ENCODE measurements around the gene DNHD1.

The DNHD1 gene

DNA sequence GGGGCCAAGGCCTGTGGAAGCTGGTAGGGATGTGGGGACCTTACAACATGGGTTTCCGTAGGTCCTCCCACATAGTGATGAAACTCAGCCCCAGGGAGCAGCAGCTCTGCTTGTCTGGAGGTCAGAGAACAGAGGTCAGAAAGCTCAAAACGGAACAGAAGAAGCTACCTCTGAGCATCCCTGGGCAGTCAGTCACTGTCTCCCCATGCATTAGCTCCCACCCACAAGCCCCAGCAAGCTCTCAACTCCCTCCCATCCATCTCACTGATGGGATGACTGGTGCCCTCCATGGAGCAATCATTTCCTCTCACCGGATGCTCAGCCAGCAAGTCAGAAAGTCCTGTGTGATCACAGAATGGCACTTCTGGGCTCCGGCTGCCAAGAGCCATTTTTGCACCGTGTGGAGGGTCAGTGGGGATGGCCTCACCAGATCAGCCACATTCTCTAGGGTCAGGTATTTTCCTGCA is 120.3 kb downstream of the DNHD1 start:
- H2AFZ ChIP-seq (ENCODE audit: low read length), result no peak overlapping the region
- no peaks in the 10 kb centered on the region for H3K9me3 ChIP-seq (replicated peaks; ENCODE audit: insufficient read depth, low read length)
- no peaks in the 10 kb centered on the region for H3K36me3 ChIP-seq (replicated peaks; ENCODE audit: insufficient read depth, low read length)
- peaks cover 8% of the 10 kb centered on the region for H3F3A ChIP-seq (ENCODE audit: insufficient read depth, low read length)
- DNase-seq, result no peak
- H3K4me3 ChIP-seq (ENCODE audit: low read length), result no peak overlapping the region
- H3K79me2 ChIP-seq (ENCODE audit: low read length), result peaks cover 14% of the 10 kb centered on the region
- H3K4me2 ChIP-seq (ENCODE audit: low read depth, low read length), result no peak overlapping the region
- no peak for TF ChIP-seq EZH2phosphoT487 (IDR thresholded peaks at IDR 0.05; ENCODE audit: low read length)
- TF ChIP-seq, protein P1, sequence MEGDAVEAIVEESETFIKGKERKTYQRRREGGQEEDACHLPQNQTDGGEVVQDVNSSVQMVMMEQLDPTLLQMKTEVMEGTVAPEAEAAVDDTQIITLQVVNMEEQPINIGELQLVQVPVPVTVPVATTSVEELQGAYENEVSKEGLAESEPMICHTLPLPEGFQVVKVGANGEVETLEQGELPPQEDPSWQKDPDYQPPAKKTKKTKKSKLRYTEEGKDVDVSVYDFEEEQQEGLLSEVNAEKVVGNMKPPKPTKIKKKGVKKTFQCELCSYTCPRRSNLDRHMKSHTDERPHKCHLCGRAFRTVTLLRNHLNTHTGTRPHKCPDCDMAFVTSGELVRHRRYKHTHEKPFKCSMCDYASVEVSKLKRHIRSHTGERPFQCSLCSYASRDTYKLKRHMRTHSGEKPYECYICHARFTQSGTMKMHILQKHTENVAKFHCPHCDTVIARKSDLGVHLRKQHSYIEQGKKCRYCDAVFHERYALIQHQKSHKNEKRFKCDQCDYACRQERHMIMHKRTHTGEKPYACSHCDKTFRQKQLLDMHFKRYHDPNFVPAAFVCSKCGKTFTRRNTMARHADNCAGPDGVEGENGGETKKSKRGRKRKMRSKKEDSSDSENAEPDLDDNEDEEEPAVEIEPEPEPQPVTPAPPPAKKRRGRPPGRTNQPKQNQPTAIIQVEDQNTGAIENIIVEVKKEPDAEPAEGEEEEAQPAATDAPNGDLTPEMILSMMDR (IDR thresholded peaks at IDR 0.05; ENCODE audit: low read length), result no peak
- TF ChIP-seq EZH2 (optimal IDR thresholded peaks at IDR 0.05; ENCODE audit: low read depth, low read length), result no peak
- no peaks in the 10 kb centered on the region for H3K9me2 ChIP-seq (replicated peaks; ENCODE audit: insufficient read depth, low read length)
- no peak overlapping the region for H3K27ac ChIP-seq (ENCODE audit: low read length)
- H3K4me1 ChIP-seq (ENCODE audit: low read length), result peaks cover 18% of the 10 kb centered on the region; the same call in 1 of the 2 replicates
- H4K20me1 ChIP-seq (ENCODE audit: insufficient read depth, low read length), result no peaks in the 10 kb centered on the region
- no peaks in the 10 kb centered on the region for H3K27me3 ChIP-seq (replicated peaks; ENCODE audit: insufficient read depth, low read length)
- no peak overlapping the region for H3K9ac ChIP-seq (ENCODE audit: low read length)

DNA sequence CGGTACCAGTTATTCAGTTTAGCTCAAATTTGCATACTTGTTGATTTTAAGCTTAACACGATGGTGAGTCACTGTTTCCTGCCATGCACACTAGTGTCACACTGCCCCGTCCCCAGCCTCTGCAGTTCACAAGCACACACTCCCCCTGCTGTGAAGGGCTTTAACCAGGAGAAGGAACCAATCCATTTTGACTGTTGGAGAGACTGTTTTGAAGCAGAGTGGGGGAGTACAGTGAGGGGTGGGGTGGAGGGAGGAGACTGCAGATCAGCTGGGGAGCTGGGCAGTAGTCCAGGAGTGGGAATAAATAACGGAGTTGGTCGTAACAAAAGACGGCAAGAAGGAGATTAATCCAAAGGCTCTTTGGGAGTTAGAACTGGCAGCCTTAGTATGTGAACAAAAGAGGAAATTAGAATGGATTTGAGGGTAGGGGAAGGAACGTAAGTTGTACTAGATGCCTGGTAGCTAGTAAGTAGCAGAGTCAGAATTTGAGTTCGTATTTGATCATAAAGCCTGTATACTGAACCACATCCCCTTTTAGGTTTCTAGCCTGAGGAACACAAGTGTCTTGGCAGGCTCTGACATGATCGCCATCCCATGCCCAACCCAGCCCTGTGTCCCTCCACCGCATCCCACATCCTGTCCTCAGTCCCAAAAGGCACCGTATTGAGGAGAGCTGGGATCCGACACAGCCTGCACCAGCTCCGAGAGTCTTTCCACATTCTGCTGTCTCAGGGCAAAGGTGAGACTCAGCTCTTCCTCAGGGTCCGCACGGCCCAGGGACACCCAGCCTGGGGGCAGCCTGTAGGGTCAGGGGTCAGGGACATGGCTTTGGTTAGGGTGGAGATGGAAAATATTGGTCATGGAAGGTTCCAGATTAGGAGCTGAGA is 121.3 kb downstream of the DNHD1 start:
- no peaks in the 10 kb centered on the region for H4K20me1 ChIP-seq (ENCODE audit: insufficient read depth, low read length)
- peaks cover 14% of the 10 kb centered on the region for H3K79me2 ChIP-seq (ENCODE audit: low read length)
- H3F3A ChIP-seq (ENCODE audit: insufficient read depth, low read length), result no peaks in the 10 kb centered on the region
- H3K4me1 ChIP-seq (ENCODE audit: low read length), result peaks cover 19% of the 10 kb centered on the region; the same call in 1 of the 2 replicates
- H3K4me2 ChIP-seq (ENCODE audit: low read depth, low read length), result peak overlapping the region; percentile 98
- TF ChIP-seq, protein P1 (IDR thresholded peaks at IDR 0.05; ENCODE audit: low read length), result no peak
- TF ChIP-seq EZH2phosphoT487 (IDR thresholded peaks at IDR 0.05; ENCODE audit: low read length) (no peak), EZH2 (optimal IDR thresholded peaks at IDR 0.05; ENCODE audit: low read depth, low read length) (no peak)
- H3K27ac ChIP-seq (ENCODE audit: low read length), result no peak overlapping the region
- no peaks in the 10 kb centered on the region for H3K36me3 ChIP-seq (replicated peaks; ENCODE audit: insufficient read depth, low read length)
- H2AFZ ChIP-seq (ENCODE audit: low read length), result peak overlapping the region; percentile 78
- H3K9me2 ChIP-seq (replicated peaks; ENCODE audit: insufficient read depth, low read length), result no peaks in the 10 kb centered on the region
- peak overlapping the region; percentile 74 for H3K9ac ChIP-seq (ENCODE audit: low read length)
- H3K4me3 ChIP-seq (ENCODE audit: low read length), result peak overlapping the region; percentile 77
- H3K27me3 ChIP-seq (replicated peaks; ENCODE audit: insufficient read depth, low read length), result no peaks in the 10 kb centered on the region
- H3K9me3 ChIP-seq (replicated peaks; ENCODE audit: insufficient read depth, low read length), result no peaks in the 10 kb centered on the region
- no peak for DNase-seq

DNA sequence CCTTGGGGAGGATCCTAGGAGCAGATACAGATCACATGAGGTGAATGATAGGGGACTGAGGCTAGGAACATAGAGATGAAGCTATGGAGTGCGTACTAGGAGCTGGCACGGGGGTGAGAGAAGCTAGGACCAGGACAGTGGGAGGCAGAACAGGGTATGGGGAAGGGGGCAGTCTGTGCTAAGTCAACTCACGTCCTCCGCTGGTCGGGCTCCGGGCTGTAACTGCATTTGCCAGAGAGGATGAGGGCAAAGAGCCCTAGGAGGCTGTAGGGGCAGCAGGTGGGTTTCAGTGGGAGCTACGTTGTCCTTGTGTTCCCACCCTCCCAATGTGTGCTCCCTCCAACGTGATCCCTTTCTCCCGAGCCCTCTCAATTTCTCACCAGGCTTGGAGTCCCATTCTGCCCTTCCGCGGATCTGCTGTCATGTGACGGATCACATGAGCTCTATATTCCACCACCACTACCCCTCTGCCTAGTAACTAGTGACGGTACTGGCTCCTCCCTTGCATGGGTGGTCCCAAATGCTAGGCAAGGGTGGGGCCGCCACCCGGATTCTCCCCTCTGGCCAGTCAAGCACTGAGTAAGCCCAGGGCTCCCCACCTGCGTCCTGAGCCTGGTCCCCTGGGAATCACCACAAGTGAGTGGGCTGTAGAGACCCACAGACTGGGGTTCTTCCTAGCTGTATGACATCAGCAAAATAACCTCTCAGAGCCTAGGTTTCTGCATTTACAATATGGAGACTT is 122.1 kb downstream of the DNHD1 start, which contains the start of gene TPP1:
Gene TPP1, minus strand, starts transcription at position 419 of the 742 bp plus-strand sequence. Its CDS starts 22 bp downstream, at position 397.
- Histone ChIP-seq H4K20me1 (ENCODE audit: insufficient read depth, low read length) (no peaks in the 10 kb centered on the region), H3K4me2 (ENCODE audit: low read depth, low read length) (peak within 1 kb of the TSS; percentile 98), H3K9me2 (replicated peaks; ENCODE audit: insufficient read depth, low read length) (no peaks in the 10 kb centered on the region), H3K27me3 (replicated peaks; ENCODE audit: insufficient read depth, low read length) (no peaks in the 10 kb centered on the region), H3K9me3 (replicated peaks; ENCODE audit: insufficient read depth, low read length) (no peaks in the 10 kb centered on the region), H2AFZ (ENCODE audit: low read length) (peak within 1 kb of the TSS; percentile 78), H3K79me2 (ENCODE audit: low read length) (peaks cover 14% of the 10 kb centered on the region), H3K27ac (ENCODE audit: low read length) (no peak within 1 kb of the TSS), H3K4me3 (ENCODE audit: low read length) (peak within 1 kb of the TSS; percentile 77), H3F3A (ENCODE audit: insufficient read depth, low read length) (no peaks in the 10 kb centered on the region), H3K4me1 (ENCODE audit: low read length) (peaks cover 19% of the 10 kb centered on the region; the same call in 1 of the 2 replicates), H3K36me3 (replicated peaks; ENCODE audit: insufficient read depth, low read length) (no peaks in the 10 kb centered on the region), H3K9ac (ENCODE audit: low read length) (peak within 1 kb of the TSS; percentile 74)
- TF ChIP-seq EZH2 (optimal IDR thresholded peaks at IDR 0.05; ENCODE audit: low read depth, low read length) (no peak), EZH2phosphoT487 (IDR thresholded peaks at IDR 0.05; ENCODE audit: low read length) (no peak)
- TF ChIP-seq, protein P1 (IDR thresholded peaks at IDR 0.05; ENCODE audit: low read length), result no peak
- peak; percentile 89 for DNase-seq

All from MM.1S (cell line).